Middle frontal gyrus (tissue), 1 donor: ENCODE results near the gene MEF2D.

Experiments used
- DNase-seq: peaks from one replicate; pipeline ENCODE4 v3.0.0-alpha.2; 2015; ENCODE audit warnings: low spot score; ENCODE audit errors: extremely low spot score

The MEF2D gene

DNA sequence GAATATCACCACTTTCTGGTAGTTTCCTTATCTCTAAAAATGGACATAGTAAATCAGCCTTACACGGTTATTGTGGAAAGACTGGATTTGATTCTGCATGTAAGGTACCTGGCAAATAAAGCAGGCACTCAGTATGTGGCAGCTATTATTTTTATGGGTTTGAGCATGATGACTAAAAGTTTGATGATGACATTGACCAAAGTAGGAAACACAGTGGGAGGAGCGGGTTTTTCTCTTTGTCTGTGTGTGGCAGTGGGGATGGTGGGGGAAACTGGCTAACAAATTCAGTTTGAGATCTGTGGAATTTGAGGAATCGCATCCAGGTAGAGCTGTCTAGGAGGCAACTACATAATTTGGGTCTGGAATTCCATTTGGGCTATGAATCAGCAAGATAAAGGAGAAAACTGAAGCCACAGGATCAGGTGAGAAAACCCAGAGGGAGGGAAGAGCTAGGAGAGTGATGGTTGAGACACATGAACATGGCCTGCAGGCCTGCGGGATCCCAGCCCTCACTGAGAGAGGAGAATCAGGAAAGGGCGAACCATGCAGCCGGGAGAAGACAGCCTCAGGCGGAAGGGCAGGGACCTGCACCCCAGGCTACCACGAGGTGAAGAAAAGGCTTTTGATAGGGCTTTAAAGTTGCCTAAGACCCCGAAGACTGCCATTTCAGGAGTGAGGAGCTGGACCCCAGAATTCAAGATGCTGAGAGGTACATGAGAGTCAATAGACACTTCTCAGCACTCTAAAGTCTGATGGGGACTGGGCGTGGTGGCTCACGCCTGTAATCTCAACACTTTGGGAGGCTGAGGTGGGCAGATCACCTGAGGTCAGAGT is 52.2 kb downstream of the MEF2D start:
- no peak for DNase-seq

DNA sequence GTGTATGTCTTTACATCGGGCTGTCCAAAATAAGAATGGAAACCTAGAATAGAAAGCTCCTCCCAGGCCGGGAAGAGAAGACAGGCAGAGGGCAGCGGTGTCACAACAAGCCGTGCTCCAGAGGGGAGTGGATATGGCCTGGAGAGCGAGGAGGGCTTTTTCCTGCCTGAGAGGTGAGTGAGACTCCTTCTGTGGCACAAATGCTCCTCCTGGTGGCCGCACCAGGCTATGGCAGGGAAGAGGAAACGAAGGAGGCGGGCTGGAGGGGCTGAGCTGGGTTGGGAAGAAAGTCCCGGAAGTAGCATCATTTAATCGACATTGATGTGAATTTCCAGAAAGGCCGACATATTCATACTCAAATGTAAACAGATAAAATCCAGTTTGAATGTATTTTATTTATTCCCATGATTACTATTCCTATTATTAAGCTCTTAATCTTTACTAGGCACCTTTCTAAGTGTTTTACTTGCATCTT is 54.7 kb downstream of the MEF2D start:
- peak; percentile 69 for DNase-seq

DNA sequence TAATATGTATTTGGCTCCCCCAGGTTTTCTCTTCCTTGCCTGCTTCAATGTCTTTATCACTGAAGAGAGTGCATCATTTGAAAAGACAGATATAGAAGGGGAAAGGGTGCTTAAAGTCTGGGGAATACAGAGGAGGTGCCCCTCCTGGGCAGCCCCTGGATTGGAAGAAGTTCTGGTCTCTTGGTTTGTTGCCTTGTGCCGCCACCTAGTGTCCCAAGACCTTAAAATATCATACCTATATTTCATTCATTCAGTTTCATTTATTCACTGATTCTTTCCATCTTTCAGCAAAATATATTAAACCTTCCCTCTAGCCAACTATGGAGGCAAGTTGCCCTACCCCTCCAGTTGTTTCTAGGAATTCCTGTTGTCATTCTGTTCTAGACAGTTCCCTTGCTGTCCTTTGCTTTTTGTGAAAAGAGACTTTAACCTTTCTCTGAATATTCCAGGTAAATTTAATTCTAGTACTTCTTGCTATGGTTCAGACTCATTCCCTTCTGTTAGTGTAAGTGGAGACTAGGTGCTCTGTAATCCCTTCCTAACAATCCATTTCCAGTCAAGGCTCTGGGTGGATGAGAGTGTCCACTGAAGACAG is 56.1 kb downstream of the MEF2D start:
- no peak for DNase-seq

DNA sequence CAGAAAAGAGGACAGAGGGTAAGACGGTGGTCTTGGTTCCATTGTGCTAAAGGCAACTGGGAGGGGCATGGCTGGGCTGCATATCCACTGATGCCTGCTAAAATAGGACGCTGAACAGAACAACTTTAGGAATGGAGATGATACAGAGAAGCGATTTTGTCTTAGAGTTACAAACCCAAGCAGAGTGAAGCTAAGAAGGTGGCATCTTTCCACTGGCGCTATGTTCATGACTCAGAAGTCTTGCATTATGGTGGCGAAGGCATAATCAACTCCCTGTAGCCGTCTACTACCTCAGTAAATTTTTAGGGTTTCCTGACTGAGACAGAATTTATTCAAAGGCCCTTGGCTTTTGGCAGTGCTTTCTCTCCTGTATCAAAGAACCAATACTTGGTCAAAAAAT is 57.3 kb downstream of the MEF2D start:
- no peak for DNase-seq

DNA sequence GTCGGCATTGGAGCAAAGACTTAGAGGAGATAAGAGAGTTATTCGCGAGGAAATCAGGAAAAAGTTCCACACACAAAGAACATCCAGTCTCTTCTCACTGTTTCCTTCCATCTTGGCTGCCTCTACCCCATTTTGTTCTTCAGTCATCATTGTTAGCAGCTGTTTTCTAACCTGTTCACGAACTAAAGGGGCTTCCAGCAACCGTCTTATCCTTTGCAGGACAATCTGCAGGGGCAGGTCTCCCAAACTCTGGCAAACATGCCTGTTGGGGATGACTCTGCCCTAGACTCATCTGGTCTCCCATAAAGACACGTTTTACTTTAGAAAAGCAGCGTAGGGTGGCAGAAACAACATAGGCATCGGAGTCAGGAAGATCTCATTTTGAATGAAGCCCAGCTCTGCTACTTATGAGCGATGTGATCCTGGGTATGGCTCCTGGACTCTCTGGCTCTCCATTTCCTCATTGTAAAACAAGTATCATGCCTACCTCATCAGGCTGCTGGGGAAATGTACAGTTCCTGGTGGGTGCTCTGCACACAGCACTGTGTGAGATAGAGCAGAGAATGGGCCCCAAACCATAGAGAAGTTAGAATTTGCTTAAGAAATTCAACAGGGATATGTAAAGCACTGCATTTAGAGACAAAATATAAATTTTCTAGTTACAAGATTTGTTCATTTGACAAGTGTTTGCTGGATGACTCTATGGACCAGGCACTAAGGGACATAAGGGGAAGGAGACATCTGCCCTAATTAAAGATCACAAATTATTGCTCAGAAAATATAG is 59.7 kb downstream of the MEF2D start:
- no peak for DNase-seq

DNA sequence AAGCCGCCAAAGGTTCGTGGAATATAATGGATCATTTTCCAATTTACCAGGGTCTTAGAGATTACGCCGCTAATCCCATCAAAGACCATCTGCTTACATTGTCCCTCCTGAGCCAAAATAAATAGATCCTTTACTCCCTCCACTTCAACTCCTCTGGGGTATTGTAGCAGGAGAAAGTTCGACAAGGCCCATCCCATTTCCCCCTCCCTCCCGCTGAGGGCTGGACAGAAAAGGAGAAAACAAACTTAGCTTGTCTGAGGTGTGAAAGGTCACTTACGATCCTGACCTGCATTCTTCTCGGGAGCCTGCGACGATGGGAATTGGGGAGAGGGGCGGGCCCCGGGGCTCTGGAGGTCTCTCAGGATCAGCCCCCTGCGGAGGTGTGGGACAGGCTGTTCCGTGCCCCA is 60.8 kb downstream of the MEF2D start:
- DNase-seq: no peak

DNA sequence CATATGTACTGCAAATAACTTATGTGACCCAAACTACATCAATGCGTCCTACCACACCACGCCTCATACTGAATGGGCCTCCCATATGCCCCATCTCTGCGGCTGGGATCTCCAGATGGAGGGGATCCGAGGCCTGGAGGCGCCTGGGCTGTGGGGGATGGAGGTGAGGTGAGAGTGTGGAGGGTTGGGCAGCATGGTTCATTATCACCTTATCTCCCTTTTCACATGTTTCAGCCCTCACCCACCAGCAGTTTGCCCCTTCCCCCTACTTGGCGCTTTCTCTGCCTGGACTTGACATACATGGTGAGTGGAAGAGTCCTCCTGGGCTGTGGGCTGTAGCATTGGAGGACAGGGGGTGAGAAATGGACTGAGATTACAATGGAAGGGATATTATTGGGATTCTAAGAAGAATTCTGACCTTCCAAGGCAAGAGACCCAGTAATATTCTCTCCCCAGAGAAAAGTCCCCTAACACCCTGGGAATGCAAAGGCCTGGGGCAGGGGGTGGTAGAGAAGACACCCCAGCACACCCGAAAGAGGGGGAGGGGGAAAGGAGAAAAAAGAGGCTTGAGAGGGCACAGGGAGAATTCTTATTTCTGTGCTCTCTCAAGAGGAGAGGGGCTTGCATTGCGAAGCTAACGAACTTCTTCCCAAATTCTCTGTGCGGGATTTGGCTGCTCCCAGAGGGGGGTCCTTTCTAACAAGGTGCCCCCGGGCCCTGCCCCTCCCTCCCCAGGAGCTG is 61.4 kb downstream of the MEF2D start:
- DNase-seq: no peak

DNA sequence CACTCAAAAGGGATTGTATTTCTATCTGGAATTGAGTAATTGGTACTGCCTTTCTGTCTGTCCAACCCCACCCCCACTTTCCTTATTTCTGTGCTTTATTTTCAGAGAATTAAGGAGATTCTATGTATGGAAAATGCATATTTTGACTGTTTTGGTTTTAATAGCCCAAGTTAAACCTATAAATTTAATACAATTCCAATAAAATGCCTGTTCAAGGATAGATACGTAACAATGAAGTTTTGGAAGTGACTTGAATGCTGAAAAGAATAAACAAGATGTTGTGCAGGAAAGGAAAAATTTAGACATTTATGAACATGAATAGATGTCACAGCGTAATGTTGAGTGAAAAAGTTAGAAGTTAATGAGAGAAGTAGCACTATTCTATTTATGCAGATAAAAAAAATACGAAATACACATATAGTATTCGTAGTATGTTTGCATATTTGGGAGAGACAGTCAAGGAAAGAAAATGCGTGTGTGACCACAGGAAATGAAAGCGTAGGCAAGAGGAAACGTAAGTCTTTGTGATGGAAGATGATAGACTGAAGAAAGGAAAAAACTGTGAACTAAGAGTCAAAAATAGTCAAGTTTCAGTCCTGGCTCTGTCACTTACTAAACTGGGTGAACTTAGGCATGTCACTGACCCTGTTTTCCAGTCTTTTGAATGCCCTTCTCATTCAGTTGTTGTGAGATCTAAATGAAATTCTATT is 62.1 kb downstream of the MEF2D start:
- no peak for DNase-seq

DNA sequence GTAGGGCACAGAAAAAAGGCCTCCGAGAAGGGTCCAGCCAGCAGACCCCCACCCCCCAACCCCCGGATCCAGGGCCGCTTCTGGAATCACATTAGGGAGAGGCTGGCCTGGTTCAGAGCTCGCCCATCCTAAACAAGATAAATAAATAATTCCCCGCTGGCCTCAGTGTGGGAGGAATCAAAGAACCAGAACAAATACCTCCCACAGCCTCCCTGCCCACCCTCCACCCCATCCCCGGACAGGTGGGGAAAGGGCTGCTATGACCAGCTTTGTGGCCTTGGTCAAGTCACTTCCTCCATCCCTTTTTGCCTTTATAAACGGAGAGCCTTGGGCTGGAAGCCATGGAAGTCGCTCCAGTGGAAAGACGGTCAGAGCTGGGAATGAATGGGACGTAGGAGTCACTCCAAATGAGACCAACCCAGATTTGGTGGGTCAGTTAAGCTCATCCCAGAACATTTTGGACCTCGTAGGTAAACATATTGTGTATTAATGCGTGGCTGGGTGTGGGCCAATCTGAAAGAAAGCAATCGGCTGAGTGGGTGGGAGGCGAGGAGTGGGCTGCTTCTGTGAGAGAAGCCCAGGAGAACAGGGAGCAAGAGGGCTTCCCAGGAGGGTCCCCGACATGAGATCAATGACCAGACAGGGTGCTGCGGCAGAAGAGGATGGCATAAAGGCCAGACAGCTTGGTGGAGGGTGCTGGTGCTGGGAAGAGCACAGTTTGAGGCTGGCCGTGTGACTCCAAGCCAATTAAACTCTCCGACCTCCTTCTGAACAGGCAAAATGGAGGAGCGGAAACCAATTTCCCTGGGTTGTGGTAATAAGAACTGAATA is 63.3 kb downstream of the MEF2D start:
- no peak for DNase-seq

DNA sequence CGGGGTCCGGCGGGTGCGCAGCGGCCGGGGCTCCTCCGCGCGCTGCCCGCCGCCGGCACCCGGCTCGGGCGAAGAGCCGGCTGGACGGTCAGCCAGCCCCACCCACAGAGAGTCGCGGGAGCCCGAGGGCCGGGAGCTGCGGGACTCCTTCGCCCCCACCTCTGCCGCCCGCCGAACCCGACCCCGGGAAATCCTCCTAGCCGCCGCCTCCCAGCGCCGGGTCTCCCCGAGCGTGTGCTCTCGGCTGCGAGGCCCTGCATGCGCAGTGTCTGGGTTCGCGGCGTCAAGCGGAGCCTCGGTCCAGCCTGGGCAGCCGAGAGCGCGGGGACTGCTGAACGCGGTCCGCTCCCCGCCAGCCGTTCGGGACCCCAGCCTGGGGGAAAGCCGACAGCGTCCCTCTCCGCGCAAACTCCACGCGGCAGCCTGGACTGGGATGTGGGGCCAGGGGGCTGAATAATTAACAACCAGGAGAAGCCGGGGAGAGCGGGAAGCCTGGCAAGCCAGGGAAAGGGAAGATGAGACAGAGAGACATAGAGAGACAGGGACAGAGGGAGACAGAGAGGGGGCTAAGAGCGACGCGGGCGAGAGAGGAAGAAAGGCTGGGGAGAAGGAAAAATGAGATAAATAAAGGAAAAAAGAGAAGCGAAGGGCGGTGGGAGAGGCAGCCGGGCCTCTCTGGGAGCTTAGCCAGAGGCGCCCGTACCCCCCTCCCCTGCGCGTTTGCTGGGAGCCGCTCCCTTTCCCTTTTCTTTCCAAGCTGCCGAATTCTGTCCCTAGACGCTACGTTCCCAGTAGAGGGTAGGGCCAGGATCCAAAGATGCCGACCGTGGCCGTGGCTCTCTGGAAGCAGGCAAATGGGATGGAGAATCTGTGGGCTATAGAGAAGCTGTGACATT is 64.2 kb downstream of the MEF2D start:
- DNase-seq: no peak

DNA sequence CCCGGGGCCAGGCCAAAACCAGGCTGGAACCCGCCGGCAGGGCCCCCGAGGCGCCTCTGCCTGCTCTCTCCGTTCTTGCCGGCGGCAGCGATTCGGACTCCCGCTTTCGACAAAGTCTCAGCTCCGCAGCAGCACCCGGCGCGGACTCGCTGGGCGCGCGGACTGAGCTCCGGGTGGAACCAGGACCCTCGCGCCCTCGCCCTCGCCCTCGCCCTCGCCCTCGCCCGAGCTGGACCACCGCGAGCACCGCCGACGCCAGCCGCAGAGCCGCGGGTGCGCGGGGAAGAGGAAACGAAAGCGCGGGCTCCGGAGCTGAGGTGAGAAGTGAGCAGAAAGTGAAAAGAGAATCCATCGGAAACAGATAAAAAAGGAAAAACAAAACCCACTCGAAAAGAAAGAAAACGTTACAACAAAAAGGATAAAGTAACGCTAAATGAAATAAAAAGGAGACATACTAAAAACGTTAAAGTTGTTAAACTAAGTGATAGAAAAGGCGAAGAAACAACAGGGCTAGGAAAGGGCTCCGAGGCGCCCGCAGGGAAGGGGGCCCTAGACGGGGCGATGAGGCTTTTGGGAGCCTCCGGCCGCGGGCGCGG is 64.9 kb downstream of the MEF2D start:
- DNase-seq: no peak

DNA sequence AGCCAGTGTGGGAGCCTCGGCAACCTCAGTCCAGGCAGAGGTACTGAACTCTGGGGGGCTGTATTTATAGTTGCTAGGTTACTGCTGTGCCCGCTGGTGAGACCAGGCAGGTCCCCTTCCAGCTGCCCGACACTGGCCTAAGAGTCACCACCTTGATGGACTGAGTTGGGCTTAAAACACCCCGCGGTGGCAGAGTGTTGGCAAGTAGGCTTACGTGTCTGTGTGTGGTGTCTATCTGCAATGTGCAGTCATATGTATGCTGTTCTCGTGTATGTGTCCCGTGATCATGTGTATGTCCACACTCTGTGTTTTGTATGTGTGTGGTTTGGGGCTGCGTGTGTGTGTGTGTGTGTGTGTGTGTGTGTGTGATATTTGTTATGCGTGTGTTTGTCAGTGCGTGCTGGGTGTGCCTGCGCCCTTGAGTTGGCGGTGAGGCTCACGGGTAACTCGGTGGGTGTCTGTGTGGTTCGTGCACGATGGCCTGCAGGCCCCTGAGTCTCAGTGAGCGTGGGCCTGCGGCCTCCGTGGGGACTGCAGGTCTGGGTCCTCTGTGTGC is 65.5 kb downstream of the MEF2D start:
- no peak for DNase-seq

DNA sequence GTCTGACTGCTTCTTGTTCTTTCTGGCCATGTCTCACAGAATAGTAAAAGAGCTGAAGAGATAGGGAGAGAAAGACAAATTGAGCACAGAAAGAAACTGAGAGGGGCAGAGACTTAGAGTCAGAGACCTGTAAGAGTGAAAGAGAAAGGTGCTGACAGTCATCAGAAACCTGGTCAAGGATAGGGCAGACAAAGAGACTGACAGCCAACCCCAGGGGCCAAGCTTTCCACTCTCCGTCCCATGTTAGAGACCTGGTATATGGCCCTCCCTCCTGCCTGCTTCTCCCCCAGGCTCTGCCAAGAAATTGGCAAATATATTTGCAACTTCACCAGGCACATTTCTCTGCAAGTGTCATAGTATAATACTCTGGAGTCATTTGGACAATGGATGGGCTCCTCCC is 67.0 kb downstream of the MEF2D start:
- no peak for DNase-seq

DNA sequence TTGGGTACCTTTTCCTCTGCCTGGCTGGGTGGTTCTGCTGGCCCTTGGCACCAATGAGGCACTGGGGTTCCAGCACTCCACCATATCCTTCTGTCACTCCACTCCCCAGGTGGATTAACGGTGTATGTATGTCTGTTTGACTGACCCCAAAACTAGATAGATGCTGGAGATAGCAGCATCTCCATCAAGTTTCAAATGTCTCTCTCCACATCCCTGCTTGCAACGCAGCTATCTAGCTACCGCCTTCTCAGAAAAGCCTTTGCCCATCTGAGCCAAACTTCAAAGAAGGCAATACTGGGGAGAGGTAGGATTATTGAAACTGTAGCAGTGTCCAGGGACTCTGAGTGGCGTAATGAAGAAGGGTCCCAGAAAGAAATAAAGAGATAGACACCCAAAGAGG is 67.5 kb downstream of the MEF2D start:
- no peak for DNase-seq

DNA sequence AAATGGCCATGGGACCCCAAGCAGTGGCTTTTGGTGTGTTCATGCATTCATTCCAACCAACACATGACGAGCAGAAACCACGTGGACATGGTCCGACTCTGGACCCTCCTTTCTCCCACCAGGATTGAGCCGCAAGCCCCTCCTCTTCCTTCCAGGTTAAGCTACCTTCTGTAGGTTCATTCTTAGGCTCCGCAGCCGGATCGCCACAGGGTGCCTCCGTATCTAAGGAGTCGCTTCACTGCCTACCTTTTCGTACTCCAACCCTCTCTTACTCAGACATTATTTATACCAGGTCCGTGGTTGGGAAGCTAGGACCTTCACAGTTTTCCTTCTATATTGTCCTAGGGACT is 67.9 kb downstream of the MEF2D start:
- no peak for DNase-seq

DNA sequence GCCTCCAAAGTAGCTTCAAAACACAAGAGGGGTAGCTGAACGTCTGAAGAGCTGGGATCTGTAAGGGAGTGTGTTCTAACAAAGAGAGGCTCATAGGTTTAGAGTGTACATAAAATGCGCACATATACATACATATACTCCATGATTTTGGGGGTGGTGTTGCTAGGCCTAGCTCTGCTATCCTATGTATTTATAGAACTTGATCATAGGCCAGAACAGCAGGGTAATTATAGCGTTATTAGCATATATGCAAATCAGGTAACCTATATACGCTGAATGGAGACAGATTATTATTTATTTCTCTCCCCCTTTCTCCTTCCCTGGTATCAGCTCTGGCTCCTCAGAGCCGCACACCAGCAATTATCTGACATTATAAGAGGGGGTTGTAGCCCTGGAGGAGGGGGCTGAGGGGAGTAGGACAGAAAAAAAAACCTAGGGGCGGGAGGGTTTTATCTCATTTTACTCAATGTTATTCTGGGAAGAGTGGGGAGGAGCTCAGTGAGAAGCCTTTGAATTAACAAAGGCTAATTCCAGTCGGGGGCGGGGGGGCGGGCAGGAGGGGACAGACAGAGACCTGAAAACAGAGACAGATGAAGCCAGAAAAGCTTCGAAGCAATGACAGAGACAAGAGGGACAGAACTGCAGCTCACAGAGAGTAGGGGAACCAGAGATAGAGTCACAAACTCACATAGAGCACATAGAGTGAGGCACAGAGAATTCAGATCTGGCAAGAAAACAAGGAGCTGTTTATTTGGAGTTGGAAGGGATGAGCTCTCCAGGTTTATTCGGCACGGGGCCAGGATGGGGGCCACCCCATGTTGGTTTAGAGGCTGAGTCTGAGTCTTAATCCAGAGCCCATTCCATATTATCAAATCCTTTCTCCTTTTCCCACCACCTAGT is 68.6 kb downstream of the MEF2D start:
- no peak for DNase-seq

DNA sequence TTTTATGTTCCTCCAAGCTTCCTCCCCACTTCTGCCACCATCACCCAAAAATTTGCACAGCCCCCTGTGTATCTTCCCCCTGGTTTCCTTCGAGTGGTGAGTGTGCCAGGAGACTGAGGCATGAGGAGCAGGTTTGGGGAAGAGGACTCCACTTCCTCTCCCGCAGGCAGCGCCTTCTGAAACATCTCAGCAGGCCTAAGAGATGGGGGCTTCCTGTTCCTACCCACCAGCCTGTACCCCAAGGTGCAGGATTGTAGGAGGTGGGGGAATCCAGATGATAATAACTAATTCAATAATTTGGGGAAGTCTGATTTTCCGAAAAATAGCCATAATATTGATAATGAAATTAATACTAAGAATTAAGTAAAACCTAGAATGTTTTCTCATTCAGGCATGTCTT is 69.2 kb downstream of the MEF2D start:
- no peak for DNase-seq
